Retinal pigment epithelial cell (primary cell): ENCODE measurements around the gene DPYSL4.

Experiments
- DNase-seq: peaks from one replicate; pipeline ENCODE4 v3.0.0-alpha.2; 2010; ENCODE audit warnings: low read depth
- H3K4me3 ChIP-seq: 2 replicates; pipeline ENCODE4 v1.5.1; 2011; ENCODE audit warnings: mild to moderate bottlenecking, low read length, control low read depth, moderate library complexity
- CTCF ChIP-seq: conservative IDR thresholded peaks from 2 replicates; pipeline ENCODE4 v1.5.1; 2011; ENCODE audit warnings: low read depth, low read length, control low read depth, inconsistent platforms

The DPYSL4 gene

GRCh38 chr10:132239126-132240031, 52.6 kb downstream of the DPYSL4 start:
- DNase-seq = no peak
- no peak for TF ChIP-seq CTCF
- no peak overlapping the region for H3K4me3 ChIP-seq

- no peak for TF ChIP-seq CTCF
- no peak overlapping the region for H3K4me3 ChIP-seq
- DNase-seq = no peak
Observed at GRCh38 chr10:132240156-132240555, 53.4 kb downstream of the DPYSL4 start.

- H3K4me3 ChIP-seq = no peak overlapping the region
- TF ChIP-seq CTCF = no peak
Observed at GRCh38 chr10:132240581-132240980, 53.8 kb downstream of the DPYSL4 start.

GRCh38 chr10:132241086-132241485, 54.3 kb downstream of the DPYSL4 start:
- no peak for TF ChIP-seq CTCF
- DNase-seq = no peak
- H3K4me3 ChIP-seq = no peak overlapping the region

More at GRCh38 chr10:132240581-132240980, 53.8 kb downstream of the DPYSL4 start:
- no peak for DNase-seq

GRCh38 chr10:132241496-132241895, 54.7 kb downstream of the DPYSL4 start:
- no peak for DNase-seq
- no peak for TF ChIP-seq CTCF
- no peak overlapping the region for H3K4me3 ChIP-seq

GRCh38 chr10:132242103-132242840, 55.5 kb downstream of the DPYSL4 start:
- TF ChIP-seq CTCF = no peak
- DNase-seq = no peak
- H3K4me3 ChIP-seq = no peak overlapping the region

GRCh38 chr10:132243141-132243540, 56.4 kb downstream of the DPYSL4 start:
- H3K4me3 ChIP-seq = no peak overlapping the region
- DNase-seq = no peak
- TF ChIP-seq CTCF = no peak
